Colonic mucosa (tissue), 4 donors: ENCODE results near the gene TRAPPC12. TPM values are rescaled to one million over a fixed set of nuclear protein-coding genes. Genes with fewer than 3 reads are reported as not detected.

Experiments
- DNase-seq: peaks from one replicate; pipeline ENCODE4 v3.0.0-alpha.2; 2020
- H3K27ac ChIP-seq: fragments of 200-600 bp; one replicate; pipeline ENCODE4 v1.8.0; 2021
- H3K27me3 ChIP-seq: fragments of 200-600 bp; one replicate; pipeline ENCODE4 v1.8.0; 2021
- H3K36me3 ChIP-seq: fragments of 200-600 bp; one replicate; pipeline ENCODE4 v1.8.0; 2021
- H3K4me1 ChIP-seq: fragments of 200-600 bp; one replicate; pipeline ENCODE4 v1.8.0; 2021; ENCODE audit warnings: mild to moderate bottlenecking
- H3K4me3 ChIP-seq: fragments of 200-600 bp; one replicate; pipeline ENCODE4 v1.8.0; 2021
- H3K9ac ChIP-seq, 2 donors: one replicate each; pipeline ENCODE4 v1.7.0; 2013; ENCODE audit warnings: control low read depth in 2 of 2, low read depth in 2 of 2, low read length in 2 of 2
- H3K9me3 ChIP-seq: fragments of 200-600 bp; one replicate; pipeline ENCODE4 v1.8.0; 2021
- CTCF ChIP-seq: fragments of 200-600 bp; IDR thresholded peaks from one replicate; pipeline ENCODE4 v1.8.0; 2022; ENCODE audit warnings: antibody characterized with exemption, mild to moderate bottlenecking
- intact Hi-C: fragments of 100-400 bp; cut with DNase I; formaldehyde crosslinking; loops from one replicate; pipeline ENCODE4 v1.14.1; 2022
- total RNA-seq, 2 donors: library from RNA; stranded (reverse); fragmentation: NEBNext Ultra II Directional in 1 of 2; extraction: Animal tissue kit (Norgen Biotek cat#: 25700) in 1 of 2; gene quantifications; one replicate each; pipeline ENCODE4 v1.2.1, GENCODE V29; 2021
- donor health status: healthy.
- donor health status: DM: no; HTN: no; CAD: no.
- donor health status: DM: no; HTN: no; CAD: no.

TRAPPC12 gene
- total RNA-seq, 2 donors from 2014 or later: 59.1 to 91.5 TPM

GRCh38 chr2:3466482-3466863 is 87.0 kb downstream of the TRAPPC12 start:
- no peak overlapping the region for H3K9ac ChIP-seq
- H3K27me3 ChIP-seq: no peaks in the 10 kb centered on the region
- no peaks in the 10 kb centered on the region for H3K9me3 ChIP-seq
- intact Hi-C loops: no loop called here
- H3K27ac ChIP-seq: no peak overlapping the region
- peaks cover 2% of the 10 kb centered on the region for H3K36me3 ChIP-seq
- no peaks in the 10 kb centered on the region for H3K4me1 ChIP-seq
- H3K4me3 ChIP-seq: no peak overlapping the region
- DNase-seq: no peak
- TF ChIP-seq CTCF: no peak

- no peak overlapping the region for H3K9ac ChIP-seq
- no peak overlapping the region for H3K27ac ChIP-seq
- peaks cover 7% of the 10 kb centered on the region for H3K36me3 ChIP-seq
- no peak for DNase-seq
- H3K4me3 ChIP-seq: no peak overlapping the region
- no peaks in the 10 kb centered on the region for H3K9me3 ChIP-seq
- H3K4me1 ChIP-seq: no peaks in the 10 kb centered on the region
- intact Hi-C loops: no loop called here
- H3K27me3 ChIP-seq: no peaks in the 10 kb centered on the region
- TF ChIP-seq CTCF: no peak
Observed at GRCh38 chr2:3466966-3467365, 87.5 kb downstream of the TRAPPC12 start.

GRCh38 chr2:3467654-3468053 is 88.2 kb downstream of the TRAPPC12 start:
- TF ChIP-seq CTCF: no peak
- Histone ChIP-seq H3K27me3 (no peaks in the 10 kb centered on the region), H3K9me3 (no peaks in the 10 kb centered on the region), H3K4me3 (no peak overlapping the region), H3K36me3 (peaks cover 8% of the 10 kb centered on the region), H3K27ac (no peak overlapping the region), H3K9ac (no peak overlapping the region), H3K4me1 (no peaks in the 10 kb centered on the region)
- no peak for DNase-seq
- intact Hi-C loops: no loop called here

GRCh38 chr2:3468296-3468988 is 88.9 kb downstream of the TRAPPC12 start:
- Histone ChIP-seq H3K27ac (no peak overlapping the region), H3K4me1 (no peaks in the 10 kb centered on the region), H3K4me3 (no peak overlapping the region), H3K9me3 (no peaks in the 10 kb centered on the region), H3K27me3 (no peaks in the 10 kb centered on the region), H3K9ac (no peak overlapping the region), H3K36me3 (peaks cover 8% of the 10 kb centered on the region)
- TF ChIP-seq CTCF: no peak
- no peak for DNase-seq
- intact Hi-C loops: no loop called here

GRCh38 chr2:3469486-3469885 is 90.0 kb downstream of the TRAPPC12 start:
- intact Hi-C loops: no loop called here
- Histone ChIP-seq H3K27me3 (no peaks in the 10 kb centered on the region), H3K27ac (no peak overlapping the region), H3K4me3 (no peak overlapping the region), H3K36me3 (peaks cover 8% of the 10 kb centered on the region), H3K4me1 (no peaks in the 10 kb centered on the region), H3K9me3 (no peaks in the 10 kb centered on the region), H3K9ac (no peak overlapping the region)
- DNase-seq: no peak
- no peak for TF ChIP-seq CTCF
